ENCODE data around the gene BCAS3. TPM values are rescaled to one million over a fixed set of nuclear protein-coding genes. Genes with fewer than 3 reads are reported as not detected.
"Not testable (repeated sequence)": the region's sequence is repeated elsewhere in the genome, so short reads cannot be mapped to it uniquely, and the experiment has no call there.

The BCAS3 gene
- total RNA-seq, 4 donors from 2014 or later: 42.1 to 84.7 (median 54.1) TPM

GRCh38 chr17:60993497-60993896 lies 315.8 kb downstream of the BCAS3 start:
- no peak for DNase-seq (ENCODE audit: low spot score in 2 of 2)
- 67 to 83% methylated on average over 3 of the region's 3 CpGs for WGBS, 2 donors
- H3K4me3 ChIP-seq (ENCODE audit: low read depth, poor library complexity, severe bottlenecking): no peak overlapping the region
- intact Hi-C loops (cut with DNase I; ENCODE audit: low total_unique reads): no loop called here
- TF ChIP-seq POLR2A (IDR thresholded peaks at IDR 0.05) (no peak), CTCF (IDR thresholded peaks at IDR 0.05) (no peak)

DNA sequence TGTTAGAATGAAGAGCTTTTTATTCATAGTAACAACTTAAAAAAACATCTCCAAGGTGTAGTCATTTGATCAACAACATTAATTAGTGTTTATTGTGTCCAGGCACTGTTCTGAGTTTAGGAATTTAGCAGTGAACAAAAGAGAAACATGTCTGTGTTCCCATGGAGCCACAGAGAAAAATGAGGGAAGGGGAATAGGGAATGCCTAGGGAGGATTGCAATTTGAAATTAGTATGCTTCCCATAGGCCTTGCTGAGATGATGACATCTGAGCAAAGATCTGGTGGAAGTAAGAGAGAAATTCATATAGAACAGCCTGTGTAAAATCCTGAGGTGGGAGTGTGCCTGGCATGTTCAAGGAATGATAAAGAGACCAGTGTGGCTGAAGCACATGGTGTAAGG lies 318.0 kb downstream of the BCAS3 start:
- no peak for DNase-seq (ENCODE audit: low spot score in 2 of 2)
- H3K4me3 ChIP-seq (ENCODE audit: low read depth, poor library complexity, severe bottlenecking): no peak overlapping the region
- TF ChIP-seq POLR2A (IDR thresholded peaks at IDR 0.05) (no peak), CTCF (IDR thresholded peaks at IDR 0.05) (no peak)
- intact Hi-C loops (cut with DNase I; ENCODE audit: low total_unique reads): no loop called here

GRCh38 chr17:61000911-61001310 lies 323.3 kb downstream of the BCAS3 start:
- DNase-seq (ENCODE audit: low spot score in 2 of 2): no peak
- 47 to 53% methylated on average over 2 of the region's 2 CpGs for WGBS, 2 donors
- intact Hi-C loops (cut with DNase I; ENCODE audit: low total_unique reads): no loop called here
- no peak overlapping the region for H3K4me3 ChIP-seq (ENCODE audit: low read depth, poor library complexity, severe bottlenecking)
- TF ChIP-seq POLR2A (IDR thresholded peaks at IDR 0.05) (no peak), CTCF (IDR thresholded peaks at IDR 0.05) (no peak)

DNA sequence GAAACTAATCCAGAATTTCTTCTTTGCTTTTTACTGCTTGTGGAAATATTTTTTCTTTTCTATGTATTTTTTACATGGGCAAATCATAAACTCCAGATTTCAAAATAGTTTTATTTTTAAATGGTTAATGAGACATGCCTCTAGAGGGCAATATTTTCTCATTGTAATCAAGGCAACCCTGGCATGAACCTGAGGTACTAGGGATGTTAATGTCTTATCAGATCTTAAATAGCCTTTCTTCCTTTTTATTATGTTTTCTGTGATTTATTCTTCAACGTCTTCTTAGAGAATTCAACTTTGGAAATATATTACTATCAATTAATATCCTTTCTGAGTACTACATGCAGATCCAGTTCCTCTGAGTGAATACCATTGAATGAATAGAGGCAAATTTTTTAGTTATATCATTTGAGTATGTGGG lies 324.7 kb downstream of the BCAS3 start:
- intact Hi-C loops (cut with DNase I; ENCODE audit: low total_unique reads): no loop called here
- DNase-seq (ENCODE audit: low spot score in 2 of 2): no peak
- TF ChIP-seq CTCF (IDR thresholded peaks at IDR 0.05): no peak
- no peak for TF ChIP-seq POLR2A (IDR thresholded peaks at IDR 0.05)
- 2% methylated on average over 1 of the region's 1 CpG for WGBS, 2 donors
- no peak overlapping the region for H3K4me3 ChIP-seq (ENCODE audit: low read depth, poor library complexity, severe bottlenecking)

DNA sequence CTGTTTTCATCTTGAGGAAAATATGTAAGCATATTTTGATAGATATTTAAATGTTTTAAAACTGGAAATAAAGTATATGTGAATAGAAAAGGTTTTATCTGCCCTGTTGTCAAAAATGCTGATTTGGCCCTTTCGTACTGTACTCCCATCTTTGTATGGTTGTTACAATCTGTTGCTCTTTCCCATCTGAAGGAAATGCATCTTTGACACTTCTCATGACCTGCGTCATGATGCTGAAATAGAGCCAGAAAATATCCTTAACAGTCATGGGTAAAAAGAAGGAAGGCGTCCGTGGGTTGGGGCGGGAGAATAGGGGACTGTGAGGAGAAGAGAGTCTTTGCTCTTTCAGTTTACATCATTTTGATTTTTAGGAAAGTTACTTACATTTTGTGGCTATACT lies 327.7 kb downstream of the BCAS3 start:
- DNase-seq (ENCODE audit: low spot score in 2 of 2): no peak
- 86 to 90% methylated on average over 5 of the region's 5 CpGs for WGBS, 2 donors
- intact Hi-C loops (cut with DNase I; ENCODE audit: low total_unique reads): no loop called here
- no peak overlapping the region for H3K4me3 ChIP-seq (ENCODE audit: low read depth, poor library complexity, severe bottlenecking)
- TF ChIP-seq CTCF (IDR thresholded peaks at IDR 0.05) (no peak), POLR2A (IDR thresholded peaks at IDR 0.05) (no peak)

- H3K4me3 ChIP-seq (ENCODE audit: low read depth, poor library complexity, severe bottlenecking); DNase-seq (ENCODE audit: low spot score in 2 of 2); intact Hi-C loops (cut with DNase I; ENCODE audit: low total_unique reads): not testable (repeated sequence)
- WGBS, 2 donors: 97 to 98% methylated on average over 3 of the region's 3 CpGs
These were observed 328.3 kb downstream of the BCAS3 start for GRCh38 chr17:61005958-61006357.

Measured in lower leg skin (tissue), 4 donors.